HG03558 (cell line): Measurements from ENCODE around the gene KLF7.

Experiments
- ATAC-seq: cut with Tn5 transposase; IDR thresholded peaks from one replicate; pipeline ENCODE4 v1.9.1; 2021; ENCODE audit warnings: moderate number of reproducible peaks; ENCODE audit not compliant: unreplicated experiment; ENCODE audit errors: extremely low read depth

Gene KLF7

GRCh38 chr2:207131594-207131993, 34.2 kb downstream of the KLF7 start:
- no peak for ATAC-seq

GRCh38 chr2:207130958-207131521, 34.7 kb downstream of the KLF7 start:
- ATAC-seq = no peak

- no peak for ATAC-seq
Observed at GRCh38 chr2:207129821-207130220, 35.9 kb downstream of the KLF7 start.

- no peak for ATAC-seq
Observed at GRCh38 chr2:207128867-207129266, 36.9 kb downstream of the KLF7 start.

GRCh38 chr2:207126724-207127308, 38.9 kb downstream of the KLF7 start:
- ATAC-seq = no peak

- no peak for ATAC-seq
Observed at GRCh38 chr2:207123776-207124391, 41.9 kb downstream of the KLF7 start.

GRCh38 chr2:207123335-207123744, 42.4 kb downstream of the KLF7 start:
- no peak for ATAC-seq

- no peak for ATAC-seq
Observed at GRCh38 chr2:207122651-207123334, 43.0 kb downstream of the KLF7 start.

- ATAC-seq = no peak
Observed at GRCh38 chr2:207121784-207122183, 44.0 kb downstream of the KLF7 start.

- ATAC-seq = no peak
Observed at GRCh38 chr2:207119048-207119447, 46.7 kb downstream of the KLF7 start.

GRCh38 chr2:207117668-207118067, 48.1 kb downstream of the KLF7 start:
- no peak for ATAC-seq

GRCh38 chr2:207115715-207116364, 49.9 kb downstream of the KLF7 start:
- ATAC-seq = no peak

GRCh38 chr2:207113414-207113813, 52.3 kb downstream of the KLF7 start:
- no peak for ATAC-seq

- no peak for ATAC-seq
Observed at GRCh38 chr2:207112785-207113184, 53.0 kb downstream of the KLF7 start.

GRCh38 chr2:207112383-207112782, 53.4 kb downstream of the KLF7 start:
- ATAC-seq = no peak

GRCh38 chr2:207111757-207112156, 54.0 kb downstream of the KLF7 start:
- ATAC-seq = no peak

- ATAC-seq = no peak
Observed at GRCh38 chr2:207110715-207111114, 55.0 kb downstream of the KLF7 start.

GRCh38 chr2:207110310-207110709, 55.4 kb downstream of the KLF7 start:
- no peak for ATAC-seq

GRCh38 chr2:207109768-207110167, 56.0 kb downstream of the KLF7 start:
- no peak for ATAC-seq

- no peak for ATAC-seq
Observed at GRCh38 chr2:207108440-207108839, 57.3 kb downstream of the KLF7 start.

- ATAC-seq = no peak
Observed at GRCh38 chr2:207107551-207107950, 58.2 kb downstream of the KLF7 start.
